Testis (tissue), 2 donors: ENCODE measurements around the gene ABCB8.

Experiments used
- POLR2A ChIP-seq: fragments of 450-650 bp; IDR thresholded peaks from one replicate; pipeline ENCODE4 v1.6.1; 2017; ENCODE audit warnings: antibody characterized with exemption, mild to moderate bottlenecking, moderate library complexity
- TF ChIP-seq, protein P1 (sequence below), 3 experiments: fragments of 450-650 bp in 2 of 3; fragments of 200-600 bp in 1 of 3; sonication (generic) in 1 of 3; IDR thresholded peaks; one replicate each; pipeline ENCODE4 v1.5.1; 2016 to 2019; ENCODE audit warnings: antibody characterized with exemption in 3 of 3, mild to moderate bottlenecking in 2 of 3, moderate library complexity in 1 of 3

DNA sequence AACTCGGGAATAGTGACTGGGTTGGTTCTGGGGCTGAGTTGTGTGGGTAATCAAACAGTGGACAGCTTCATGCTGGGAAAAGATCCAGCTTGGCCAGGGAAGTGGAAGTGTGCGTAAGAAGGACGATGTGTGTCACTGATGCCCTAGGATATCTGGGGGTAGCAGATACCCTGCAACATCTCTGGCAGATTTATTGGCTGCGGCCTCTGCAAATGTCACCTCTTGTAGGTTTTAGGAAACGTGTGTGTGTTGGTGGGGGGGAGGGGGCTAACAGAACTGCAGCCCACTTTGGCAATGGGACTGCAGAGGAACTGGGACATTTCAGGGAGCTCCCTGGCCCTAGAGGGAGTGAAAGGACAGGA lies 57.1 kb downstream of the ABCB8 start:
- TF ChIP-seq, protein P1, sequence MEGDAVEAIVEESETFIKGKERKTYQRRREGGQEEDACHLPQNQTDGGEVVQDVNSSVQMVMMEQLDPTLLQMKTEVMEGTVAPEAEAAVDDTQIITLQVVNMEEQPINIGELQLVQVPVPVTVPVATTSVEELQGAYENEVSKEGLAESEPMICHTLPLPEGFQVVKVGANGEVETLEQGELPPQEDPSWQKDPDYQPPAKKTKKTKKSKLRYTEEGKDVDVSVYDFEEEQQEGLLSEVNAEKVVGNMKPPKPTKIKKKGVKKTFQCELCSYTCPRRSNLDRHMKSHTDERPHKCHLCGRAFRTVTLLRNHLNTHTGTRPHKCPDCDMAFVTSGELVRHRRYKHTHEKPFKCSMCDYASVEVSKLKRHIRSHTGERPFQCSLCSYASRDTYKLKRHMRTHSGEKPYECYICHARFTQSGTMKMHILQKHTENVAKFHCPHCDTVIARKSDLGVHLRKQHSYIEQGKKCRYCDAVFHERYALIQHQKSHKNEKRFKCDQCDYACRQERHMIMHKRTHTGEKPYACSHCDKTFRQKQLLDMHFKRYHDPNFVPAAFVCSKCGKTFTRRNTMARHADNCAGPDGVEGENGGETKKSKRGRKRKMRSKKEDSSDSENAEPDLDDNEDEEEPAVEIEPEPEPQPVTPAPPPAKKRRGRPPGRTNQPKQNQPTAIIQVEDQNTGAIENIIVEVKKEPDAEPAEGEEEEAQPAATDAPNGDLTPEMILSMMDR (IDR thresholded peaks at IDR 0.05) = no peak
- no peak for TF ChIP-seq POLR2A
